Memory B cell (primary cell): ENCODE results near the gene OSTF1.

Experiments used
- ATAC-seq: fragments of 150-1000 bp; cut with Tn5 transposase; 2 replicates; pipeline ENCODE4 v1.10.0; 2021; ENCODE audit warnings: low read depth, mild to moderate bottlenecking, moderate library complexity
- DNase-seq, 2 donors: peaks; one replicate each; pipeline ENCODE4 v3.0.0; 2022; ENCODE audit warnings: low spot score in 2 of 2
- H3K27ac Mint-ChIP-seq: one replicate; pipeline ENCODE4 v1.8.0; 2022; ENCODE audit warnings: mild to moderate bottlenecking, moderate library complexity, mixed read lengths
- H3K27me3 Mint-ChIP-seq: one replicate; pipeline ENCODE4 v1.8.0; 2022; ENCODE audit warnings: mixed read lengths
- H3K36me3 Mint-ChIP-seq: one replicate; pipeline ENCODE4 v1.8.0; 2022; ENCODE audit warnings: mild to moderate bottlenecking, mixed read lengths
- H3K4me1 Mint-ChIP-seq: one replicate; pipeline ENCODE4 v1.8.0; 2022; ENCODE audit warnings: mixed read lengths
- H3K4me3 Mint-ChIP-seq: one replicate; pipeline ENCODE4 v1.8.0; 2022; ENCODE audit warnings: mild to moderate bottlenecking, moderate library complexity, mixed read lengths
- H3K9me3 Mint-ChIP-seq: one replicate; pipeline ENCODE4 v1.8.0; 2022; ENCODE audit warnings: mixed read lengths

Gene OSTF1

GRCh38 chr9:75120686-75121085, 32.4 kb downstream of the OSTF1 start:
- DNase-seq (no peak), ATAC-seq (no peak)
- peaks cover 37% of the 10 kb centered on the region for H3K36me3 Mint-ChIP-seq
- no peak overlapping the region for H3K27ac Mint-ChIP-seq
- no peaks in the 10 kb centered on the region for H3K27me3 Mint-ChIP-seq
- H3K4me1 Mint-ChIP-seq, result peaks cover 24% of the 10 kb centered on the region
- no peak overlapping the region for H3K4me3 Mint-ChIP-seq
- H3K9me3 Mint-ChIP-seq, result no peaks in the 10 kb centered on the region

DNA sequence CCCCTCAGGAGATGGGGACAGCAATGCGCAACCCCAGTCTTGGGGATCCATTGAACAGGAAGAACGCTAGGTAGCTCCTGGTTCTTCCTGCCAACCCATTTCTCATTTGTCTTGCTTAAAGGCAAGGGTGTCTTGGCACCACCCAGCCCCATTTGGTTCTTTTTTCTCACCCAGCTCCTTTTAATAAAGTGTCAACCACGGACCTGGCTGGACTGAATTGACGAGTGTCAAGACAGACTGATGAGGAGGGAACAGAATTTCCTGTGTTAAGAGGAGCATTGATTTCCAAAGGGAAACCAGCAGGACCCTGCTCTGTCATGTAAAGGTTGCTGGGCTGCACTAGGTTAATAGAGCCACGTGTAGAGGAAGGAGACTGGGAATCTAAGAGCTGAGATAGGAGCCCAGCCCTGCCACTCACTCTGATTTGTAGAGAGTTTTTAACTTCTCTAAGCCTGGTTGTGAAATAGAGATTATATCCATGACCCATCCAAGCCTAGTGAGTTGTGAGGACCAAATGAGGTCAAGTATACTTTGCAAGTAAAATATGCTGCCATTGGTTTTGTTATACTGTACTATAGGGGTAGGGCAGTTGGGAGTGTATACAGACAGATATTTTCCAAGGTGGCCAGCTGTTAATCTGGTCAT, 33.7 kb downstream of the OSTF1 start:
- Mint-ChIP-seq H3K4me1 (peaks cover 21% of the 10 kb centered on the region), H3K27ac (no peak overlapping the region), H3K4me3 (no peak overlapping the region), H3K9me3 (no peaks in the 10 kb centered on the region), H3K36me3 (peaks cover 34% of the 10 kb centered on the region), H3K27me3 (no peaks in the 10 kb centered on the region)
- no peak for DNase-seq
- ATAC-seq, result no peak

GRCh38 chr9:75123696-75124095, 35.4 kb downstream of the OSTF1 start:
- no peaks in the 10 kb centered on the region for H3K9me3 Mint-ChIP-seq
- no peak overlapping the region for H3K27ac Mint-ChIP-seq
- DNase-seq (no peak), ATAC-seq (no peak)
- H3K4me1 Mint-ChIP-seq, result peaks cover 9% of the 10 kb centered on the region
- H3K27me3 Mint-ChIP-seq, result no peaks in the 10 kb centered on the region
- no peak overlapping the region for H3K4me3 Mint-ChIP-seq
- H3K36me3 Mint-ChIP-seq, result peaks cover 31% of the 10 kb centered on the region

DNA sequence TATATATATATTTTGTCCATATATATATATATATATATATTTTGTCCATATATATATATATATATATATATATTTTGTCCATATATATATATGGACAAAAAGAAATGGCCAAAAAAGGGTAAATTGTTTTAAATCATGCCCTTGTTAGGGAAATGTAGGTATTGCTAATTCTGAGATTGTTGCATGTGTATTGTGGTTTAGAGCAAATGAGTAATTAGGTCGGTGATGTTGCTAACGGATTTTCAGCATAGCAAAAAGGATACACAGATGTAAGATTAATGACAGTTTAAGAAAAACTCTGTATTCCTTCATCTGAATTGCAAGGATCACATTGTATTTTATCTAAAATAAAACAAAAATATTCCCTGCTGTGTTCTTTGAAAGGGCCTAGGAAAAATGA, 40.2 kb downstream of the OSTF1 start:
- Mint-ChIP-seq H3K36me3 (peaks cover 36% of the 10 kb centered on the region), H3K4me3 (no peak overlapping the region)

GRCh38 chr9:75130172-75130571, 41.9 kb downstream of the OSTF1 start:
- Mint-ChIP-seq H3K36me3 (peaks cover 42% of the 10 kb centered on the region), H3K4me1 (peaks cover 4% of the 10 kb centered on the region), H3K4me3 (no peak overlapping the region), H3K27me3 (no peaks in the 10 kb centered on the region), H3K9me3 (no peaks in the 10 kb centered on the region), H3K27ac (no peak overlapping the region)
- ATAC-seq (no peak), DNase-seq (no peak)

More for the DNA sequence above, 40.2 kb downstream of the OSTF1 start:
- no peak for DNase-seq
- Mint-ChIP-seq H3K9me3 (no peaks in the 10 kb centered on the region), H3K4me1 (peaks cover 7% of the 10 kb centered on the region), H3K27me3 (no peaks in the 10 kb centered on the region), H3K27ac (no peak overlapping the region)
- no peak for ATAC-seq

- no peak for ATAC-seq
Measured at GRCh38 chr9:75130621-75131230, 42.4 kb downstream of the OSTF1 start.

DNA sequence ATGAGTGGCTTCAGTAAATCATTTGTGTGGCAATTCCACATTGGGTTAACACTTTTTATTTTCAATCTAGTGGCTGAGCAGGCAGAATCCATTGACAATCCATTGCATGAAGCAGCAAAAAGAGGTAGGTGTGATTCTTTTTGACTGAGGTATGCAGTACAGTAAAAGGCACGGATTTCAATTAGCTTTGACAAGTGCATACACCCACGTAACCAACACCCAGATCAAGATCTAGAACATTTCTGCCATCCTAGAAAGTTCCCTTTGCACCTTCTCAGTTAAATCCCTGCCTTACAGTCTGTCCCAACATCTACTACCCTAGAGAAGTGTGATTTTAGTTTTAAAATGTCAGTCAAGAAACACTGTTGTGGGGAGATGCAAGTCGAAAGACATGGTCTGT, 43.4 kb downstream of the OSTF1 start:
- Mint-ChIP-seq H3K27me3 (no peaks in the 10 kb centered on the region), H3K36me3 (peaks cover 55% of the 10 kb centered on the region), H3K4me1 (peaks cover 4% of the 10 kb centered on the region), H3K27ac (peak overlapping the region; percentile 70), H3K4me3 (no peak overlapping the region), H3K9me3 (no peaks in the 10 kb centered on the region)
- no peak for ATAC-seq
- DNase-seq, result no peak

More at GRCh38 chr9:75130621-75131230, 42.4 kb downstream of the OSTF1 start:
- DNase-seq, result no peak
- Mint-ChIP-seq H3K4me1 (peaks cover 4% of the 10 kb centered on the region), H3K9me3 (no peaks in the 10 kb centered on the region), H3K4me3 (no peak overlapping the region), H3K27ac (no peak overlapping the region), H3K27me3 (no peaks in the 10 kb centered on the region), H3K36me3 (peaks cover 48% of the 10 kb centered on the region)

DNA sequence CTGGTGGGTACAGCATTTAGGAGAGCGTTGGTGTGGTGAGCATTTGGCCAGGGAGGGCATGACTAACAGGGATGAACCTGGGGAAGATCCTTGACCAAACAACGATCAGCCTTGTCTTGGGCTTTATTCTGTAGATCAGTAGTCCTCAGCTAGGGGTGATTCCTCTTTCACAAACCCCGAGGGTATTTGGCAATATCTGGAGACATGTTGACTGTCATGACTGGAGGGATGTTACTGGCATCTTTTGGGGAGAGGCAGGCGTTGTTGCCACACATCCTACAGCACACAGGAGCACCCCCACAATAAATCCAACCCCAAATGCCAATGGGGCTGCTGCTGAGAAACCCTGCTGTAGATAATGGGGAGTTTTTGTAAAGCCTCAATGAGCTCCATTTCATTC, 43.9 kb downstream of the OSTF1 start:
- Mint-ChIP-seq H3K27ac (peak overlapping the region; percentile 70), H3K9me3 (no peaks in the 10 kb centered on the region), H3K36me3 (peaks cover 60% of the 10 kb centered on the region), H3K4me3 (no peak overlapping the region), H3K27me3 (no peaks in the 10 kb centered on the region), H3K4me1 (peaks cover 6% of the 10 kb centered on the region)
- no peak for ATAC-seq
- no peak for DNase-seq

DNA sequence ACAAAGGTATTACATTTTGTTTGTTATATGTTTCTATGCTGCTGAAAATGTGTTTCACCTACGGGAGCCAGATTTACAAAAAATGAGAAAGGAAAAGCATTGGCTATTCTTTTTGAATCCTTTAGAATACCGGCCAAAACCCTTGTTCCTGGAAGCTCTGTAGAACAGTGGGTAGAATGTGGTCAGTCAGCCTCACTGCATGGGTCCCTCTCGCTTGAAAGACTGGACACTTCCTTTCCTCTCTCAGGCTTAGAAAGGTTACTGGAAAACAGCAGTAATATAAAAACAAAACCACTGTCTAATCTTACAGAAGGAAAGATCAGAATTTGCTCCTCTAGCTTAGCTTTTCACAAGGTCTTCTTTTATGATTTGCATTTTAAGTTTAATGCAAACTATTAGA, 45.1 kb downstream of the OSTF1 start:
- H3K36me3 Mint-ChIP-seq, result peaks cover 64% of the 10 kb centered on the region
- DNase-seq (no peak), ATAC-seq (no peak)
- peaks cover 7% of the 10 kb centered on the region for H3K4me1 Mint-ChIP-seq
- H3K9me3 Mint-ChIP-seq, result no peaks in the 10 kb centered on the region
- no peak overlapping the region for H3K27ac Mint-ChIP-seq
- no peaks in the 10 kb centered on the region for H3K27me3 Mint-ChIP-seq
- H3K4me3 Mint-ChIP-seq, result no peak overlapping the region

GRCh38 chr9:75134495-75134894, 46.2 kb downstream of the OSTF1 start:
- H3K27me3 Mint-ChIP-seq, result no peaks in the 10 kb centered on the region
- DNase-seq (no peak), ATAC-seq (no peak)
- H3K4me1 Mint-ChIP-seq, result peaks cover 7% of the 10 kb centered on the region
- peak overlapping the region; percentile 65 for H3K27ac Mint-ChIP-seq
- peaks cover 62% of the 10 kb centered on the region for H3K36me3 Mint-ChIP-seq
- no peaks in the 10 kb centered on the region for H3K9me3 Mint-ChIP-seq
- no peak overlapping the region for H3K4me3 Mint-ChIP-seq

GRCh38 chr9:75138260-75139040, 50.1 kb downstream of the OSTF1 start:
- Mint-ChIP-seq H3K9me3 (peaks cover 3% of the 10 kb centered on the region), H3K4me1 (peaks cover 16% of the 10 kb centered on the region), H3K27ac (no peak overlapping the region), H3K27me3 (no peaks in the 10 kb centered on the region), H3K4me3 (no peak overlapping the region), H3K36me3 (peaks cover 69% of the 10 kb centered on the region)
- DNase-seq (no peak), ATAC-seq (no peak)

DNA sequence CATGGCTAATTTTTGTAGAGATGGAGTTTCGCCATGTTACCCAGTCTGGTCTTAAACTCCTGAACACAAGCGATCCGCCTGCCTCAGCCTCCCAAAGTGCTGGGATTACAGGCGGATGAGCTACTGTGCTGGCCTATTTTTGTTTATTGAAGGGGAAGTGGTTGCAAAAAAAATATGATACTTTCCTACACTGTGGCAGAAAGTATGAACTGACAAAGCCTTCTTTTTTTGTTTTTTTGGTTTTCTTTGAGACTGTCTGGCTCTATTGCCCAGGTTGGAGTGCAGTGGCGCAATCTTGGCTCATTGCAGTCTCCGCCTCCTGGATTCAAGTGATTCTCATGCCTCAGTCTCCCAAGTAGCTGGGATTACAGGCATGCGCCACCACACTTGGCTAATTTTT, 50.9 kb downstream of the OSTF1 start:
- ATAC-seq (no peak), DNase-seq (no peak)
- H3K4me3 Mint-ChIP-seq, result no peak overlapping the region
- no peaks in the 10 kb centered on the region for H3K27me3 Mint-ChIP-seq
- peaks cover 18% of the 10 kb centered on the region for H3K4me1 Mint-ChIP-seq
- H3K9me3 Mint-ChIP-seq, result peaks cover 4% of the 10 kb centered on the region
- H3K36me3 Mint-ChIP-seq, result peaks cover 75% of the 10 kb centered on the region
- H3K27ac Mint-ChIP-seq, result no peak overlapping the region

GRCh38 chr9:75140261-75140660, 51.9 kb downstream of the OSTF1 start:
- peaks cover 76% of the 10 kb centered on the region for H3K36me3 Mint-ChIP-seq
- DNase-seq, result no peak
- no peak overlapping the region for H3K27ac Mint-ChIP-seq
- H3K27me3 Mint-ChIP-seq, result no peaks in the 10 kb centered on the region
- H3K9me3 Mint-ChIP-seq, result peaks cover 9% of the 10 kb centered on the region
- no peak overlapping the region for H3K4me3 Mint-ChIP-seq
- ATAC-seq, result no peak
- peaks cover 19% of the 10 kb centered on the region for H3K4me1 Mint-ChIP-seq

GRCh38 chr9:75142202-75142601, 53.9 kb downstream of the OSTF1 start:
- Mint-ChIP-seq H3K27me3 (no peaks in the 10 kb centered on the region), H3K4me1 (peaks cover 17% of the 10 kb centered on the region), H3K36me3 (peaks cover 63% of the 10 kb centered on the region), H3K27ac (peak overlapping the region; percentile 23), H3K9me3 (peaks cover 9% of the 10 kb centered on the region), H3K4me3 (no peak overlapping the region)
- ATAC-seq (no peak), DNase-seq (no peak)
